Nucleus accumbens (tissue), 56 donors: ENCODE results near the gene RHOBTB3.
"Not testable (repeated sequence)": the region's sequence is repeated elsewhere in the genome, so short reads cannot be mapped to it uniquely, and the experiment has no call there.

ENCODE experiments used
- DNase-seq, 56 donors: peaks; one replicate each; lab custom pipeline; 2025; lab: John Stamatoyannopoulos, UW

Gene RHOBTB3

DNA sequence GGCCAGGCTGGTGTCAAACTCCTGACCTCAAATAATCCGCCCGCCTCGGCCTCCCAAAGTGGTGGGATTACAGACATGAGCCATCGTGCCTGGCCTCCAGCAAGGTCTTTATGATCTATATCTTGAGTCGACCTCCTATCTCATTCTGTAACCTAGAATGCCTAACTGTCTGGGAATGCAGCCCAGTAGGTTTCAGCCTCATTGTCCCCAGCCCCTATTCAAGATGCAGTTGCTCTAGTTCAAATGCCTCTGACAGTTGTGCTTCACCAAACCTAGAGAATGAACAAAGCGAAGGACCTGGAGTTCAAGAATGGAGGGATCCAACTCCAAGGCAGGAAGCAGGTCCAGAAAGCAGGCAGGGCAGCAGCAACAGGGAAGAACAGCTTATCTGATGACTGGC lies 60.6 kb downstream of the RHOBTB3 start:
- no peak for DNase-seq

DNA sequence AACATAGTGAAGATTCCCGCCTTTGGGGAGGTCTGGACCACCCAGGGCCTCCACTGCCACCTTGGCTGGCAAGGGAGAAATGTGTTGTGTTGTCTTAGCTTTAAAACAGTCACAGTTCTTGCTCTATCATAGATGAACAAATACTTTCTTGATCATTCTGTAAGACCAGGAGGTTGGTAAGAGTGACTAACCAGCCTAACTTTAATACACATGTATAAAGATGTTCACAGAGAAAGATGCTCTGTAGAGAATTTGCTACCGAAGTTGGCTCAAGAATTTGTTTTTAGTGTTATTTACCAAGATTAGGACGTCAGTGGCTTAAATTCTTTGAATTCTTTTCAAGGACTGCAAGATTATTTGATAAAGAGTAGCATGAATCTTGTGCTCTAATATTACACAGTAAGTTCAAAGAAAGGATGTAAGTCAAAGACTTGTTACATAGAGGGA lies 63.0 kb downstream of the RHOBTB3 start:
- DNase-seq, result no peak

DNA sequence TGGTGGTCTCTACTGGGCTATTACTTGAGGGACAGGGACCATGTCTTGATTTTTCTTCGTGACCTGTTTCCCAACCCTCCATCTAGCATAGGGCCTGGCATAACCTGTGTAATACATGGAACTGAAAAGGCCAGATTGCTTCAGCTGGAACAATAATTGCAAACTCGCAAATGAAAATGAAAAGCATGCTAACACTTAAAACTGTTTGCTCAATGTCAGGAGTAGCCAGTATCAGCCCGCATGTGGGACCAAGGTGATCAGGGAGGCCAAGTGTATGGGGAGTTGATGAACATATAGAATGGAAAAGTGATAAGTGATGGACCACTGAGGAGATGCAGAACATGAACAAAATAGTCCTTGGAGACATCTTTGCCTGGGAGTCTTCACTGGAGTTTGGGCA lies 66.2 kb downstream of the RHOBTB3 start:
- DNase-seq, result no peak

DNA sequence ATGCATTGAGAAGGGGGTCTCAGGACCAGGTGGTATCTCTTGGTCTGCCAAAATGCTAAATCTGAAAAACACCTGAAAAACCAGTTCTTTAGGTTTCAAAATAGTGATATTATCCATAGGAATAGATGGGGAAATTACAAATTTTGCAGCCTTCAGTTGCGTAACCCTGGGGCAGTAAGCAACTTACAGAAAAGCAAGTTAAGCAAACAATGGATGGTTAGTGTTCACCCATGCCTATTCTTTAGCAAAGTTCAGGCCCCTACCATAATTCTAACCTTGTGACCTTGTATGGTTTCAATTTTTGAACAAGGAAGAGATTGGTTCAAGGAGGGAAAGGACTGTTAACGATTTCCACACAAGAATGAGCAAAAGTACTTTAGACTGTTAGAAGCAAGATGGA lies 66.9 kb downstream of the RHOBTB3 start:
- DNase-seq, result no peak

DNA sequence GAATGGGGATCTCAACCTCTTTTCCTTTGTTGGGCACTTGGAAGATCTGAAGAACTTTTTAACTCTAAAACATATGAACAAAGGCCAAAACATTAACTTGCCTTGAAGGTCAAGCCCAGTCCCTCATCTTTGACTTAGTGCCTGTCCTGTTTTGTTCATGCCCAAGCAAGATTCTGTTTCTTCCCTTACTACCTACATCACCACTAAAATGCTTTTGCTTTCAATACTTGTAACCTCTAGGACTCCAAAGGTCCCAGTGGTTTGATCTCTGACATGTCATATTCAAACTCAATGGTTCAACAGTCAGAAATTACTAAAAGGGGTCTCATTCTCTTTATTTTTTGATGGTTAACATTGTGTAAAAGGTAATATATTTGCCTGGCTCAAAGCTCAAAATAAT lies 67.4 kb downstream of the RHOBTB3 start:
- DNase-seq, result no peak

DNA sequence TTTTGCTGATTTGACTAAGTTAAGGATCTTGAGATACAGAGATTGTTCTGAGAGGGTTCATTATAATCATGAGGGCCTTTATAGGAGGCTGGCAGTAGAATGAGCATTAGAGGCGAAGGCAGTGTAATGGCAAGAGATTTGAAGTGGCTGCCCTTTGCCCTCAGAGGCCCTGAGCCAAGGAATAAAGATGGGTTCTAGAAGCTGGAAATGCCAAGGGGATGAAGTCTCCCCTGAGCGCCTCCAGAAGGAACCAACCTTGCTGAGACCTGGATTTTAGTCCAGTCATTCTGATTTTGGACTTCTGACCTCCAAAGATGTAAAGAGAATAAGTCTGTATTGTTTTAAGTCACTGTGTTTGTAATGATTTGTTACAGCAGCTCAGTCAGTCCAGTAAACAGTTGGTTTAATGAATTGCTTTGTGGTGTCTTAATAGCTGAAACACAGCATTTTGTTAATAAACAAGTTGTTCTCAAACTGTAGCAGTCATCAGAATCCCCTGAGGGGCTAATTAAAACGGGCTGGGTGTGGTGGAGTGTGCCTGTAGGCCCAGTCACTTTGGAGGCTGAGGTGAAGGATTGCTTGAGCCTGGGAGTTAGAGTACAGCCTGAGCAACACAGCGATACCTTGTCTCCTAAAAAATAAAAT lies 68.2 kb downstream of the RHOBTB3 start:
- DNase-seq, result no peak

DNA sequence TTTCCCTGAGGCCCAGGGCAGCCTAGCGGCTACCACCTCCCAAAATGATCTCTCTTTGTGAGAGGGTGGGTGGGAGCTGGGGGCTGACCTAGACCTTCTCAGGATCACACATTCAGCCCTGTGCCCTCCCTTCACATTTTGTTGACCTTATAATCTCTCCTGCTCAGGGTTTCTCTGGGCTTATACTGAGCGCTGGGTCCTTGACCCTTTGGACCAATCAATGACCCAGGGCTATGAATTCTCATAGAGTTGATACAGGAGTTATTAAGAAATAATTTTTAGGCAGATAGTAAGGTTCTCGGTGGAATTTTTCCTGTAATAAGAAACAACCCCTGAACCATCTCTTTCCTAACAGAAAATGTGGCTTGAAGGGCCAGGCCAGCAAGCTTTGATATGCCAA lies 69.4 kb downstream of the RHOBTB3 start:
- DNase-seq, result no peak

DNA sequence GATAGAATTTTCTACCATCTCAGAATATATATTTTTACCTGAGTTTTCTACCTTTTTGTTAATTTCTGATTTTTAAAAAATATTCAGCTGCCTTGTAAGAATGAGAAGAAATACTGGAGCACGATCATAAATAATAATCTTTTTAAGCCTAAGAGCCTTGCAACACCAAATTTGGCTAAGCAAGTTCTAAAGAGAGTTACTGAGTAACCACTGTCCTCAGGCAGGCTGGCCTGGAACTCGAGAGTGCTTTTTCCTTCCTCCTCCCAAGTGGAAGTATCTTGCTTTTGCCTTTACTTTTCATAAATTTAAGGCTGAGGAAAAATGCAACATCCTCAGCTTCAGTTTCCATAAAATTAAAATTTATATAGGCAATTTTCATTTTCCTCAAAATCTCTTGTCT lies 70.4 kb downstream of the RHOBTB3 start:
- DNase-seq, result no peak

DNA sequence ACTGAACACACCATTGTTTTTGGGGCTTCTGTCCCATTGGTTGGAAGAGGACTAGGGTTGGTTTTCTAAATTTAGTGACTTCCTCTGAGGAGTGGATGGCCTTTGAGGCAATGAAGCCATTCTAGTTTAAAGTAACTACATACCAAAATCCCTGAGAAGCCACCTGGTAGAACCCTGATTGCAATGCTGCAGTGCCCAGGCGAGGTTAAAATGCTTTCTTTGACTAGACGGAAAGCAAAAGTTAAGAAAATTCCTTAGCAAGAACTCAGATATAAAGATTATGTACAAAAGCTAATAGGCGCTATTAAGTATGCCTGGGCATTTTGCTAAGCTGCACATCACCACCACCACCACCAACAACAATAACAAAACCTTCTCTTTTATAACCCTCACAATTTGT lies 70.8 kb downstream of the RHOBTB3 start:
- no peak for DNase-seq

DNA sequence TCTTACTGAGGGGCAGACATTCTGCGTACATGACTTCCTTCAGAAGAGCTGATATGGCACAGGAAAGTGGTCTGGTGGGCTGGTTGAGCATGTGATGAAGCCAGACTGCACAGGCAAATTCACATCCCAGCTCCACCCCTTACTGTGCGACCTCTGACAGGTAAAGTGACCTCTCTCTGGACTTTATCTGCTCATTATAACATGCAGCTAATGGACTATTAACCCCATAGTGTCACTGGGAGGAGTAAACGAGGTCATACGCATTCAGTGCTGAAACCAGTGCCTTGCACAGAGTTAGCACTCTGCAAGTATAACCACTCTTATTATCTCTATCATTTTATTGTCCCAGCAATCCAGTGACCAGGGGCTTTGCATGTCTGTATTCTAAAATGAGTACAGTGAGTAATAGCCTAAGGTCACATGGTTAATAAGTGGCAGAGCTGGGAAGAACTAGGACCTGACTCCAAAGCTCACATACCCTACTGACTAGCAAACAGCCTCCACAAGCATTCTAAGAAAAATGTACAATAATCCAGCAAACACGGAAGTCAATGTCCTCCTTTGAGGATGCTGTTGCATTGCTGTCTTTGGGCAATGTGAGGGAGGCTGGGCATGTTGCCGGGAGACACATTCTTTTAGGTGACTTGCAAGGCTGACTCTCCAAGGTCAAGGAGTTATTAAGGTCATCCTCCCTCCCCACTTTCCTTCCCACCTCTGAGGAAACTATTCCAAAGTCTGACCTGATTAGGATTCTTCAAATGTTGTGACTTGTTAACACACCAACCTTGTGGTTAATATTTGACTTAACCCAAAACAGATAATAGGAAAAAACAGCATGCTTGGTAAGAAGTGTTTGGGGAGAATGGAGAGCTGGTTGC lies 72.4 kb downstream of the RHOBTB3 start:
- no peak for DNase-seq

DNA sequence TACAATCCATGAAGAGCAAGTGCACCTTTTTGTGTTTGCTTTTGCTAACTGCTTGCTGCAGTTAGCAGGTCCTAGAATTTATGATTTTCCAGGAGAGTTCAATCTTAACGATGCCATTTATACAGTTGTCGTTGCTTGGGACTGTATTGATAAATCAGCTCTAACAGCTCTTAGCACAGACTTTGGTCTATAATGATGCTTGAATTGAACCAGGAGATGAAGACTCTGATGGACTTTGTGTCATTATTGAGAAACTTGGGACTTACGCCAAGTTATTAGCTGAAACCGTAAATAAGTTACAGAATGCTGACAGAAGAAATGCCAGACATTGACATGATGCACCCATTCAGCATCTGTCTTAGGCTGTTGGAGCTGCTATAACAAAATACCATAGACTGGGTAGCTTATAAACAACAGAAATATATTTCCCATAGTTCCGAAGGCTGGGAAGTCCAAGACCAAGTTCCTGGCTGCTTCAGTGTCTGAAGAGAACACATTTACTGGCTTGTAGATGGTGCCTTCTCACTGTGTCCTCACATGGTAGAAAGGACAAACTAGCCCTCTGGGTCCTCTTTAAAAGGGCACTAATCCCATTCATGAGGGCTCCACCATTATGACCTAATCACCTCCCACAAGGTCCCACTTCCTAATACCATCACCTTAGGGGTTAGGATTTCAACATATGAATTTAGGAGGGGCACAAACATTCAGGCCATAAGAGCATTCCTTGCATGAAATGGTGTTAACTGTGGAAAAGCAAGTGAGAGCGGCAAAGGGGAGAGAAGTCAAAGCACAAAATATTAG lies 73.8 kb downstream of the RHOBTB3 start:
- DNase-seq, result no peak

DNA sequence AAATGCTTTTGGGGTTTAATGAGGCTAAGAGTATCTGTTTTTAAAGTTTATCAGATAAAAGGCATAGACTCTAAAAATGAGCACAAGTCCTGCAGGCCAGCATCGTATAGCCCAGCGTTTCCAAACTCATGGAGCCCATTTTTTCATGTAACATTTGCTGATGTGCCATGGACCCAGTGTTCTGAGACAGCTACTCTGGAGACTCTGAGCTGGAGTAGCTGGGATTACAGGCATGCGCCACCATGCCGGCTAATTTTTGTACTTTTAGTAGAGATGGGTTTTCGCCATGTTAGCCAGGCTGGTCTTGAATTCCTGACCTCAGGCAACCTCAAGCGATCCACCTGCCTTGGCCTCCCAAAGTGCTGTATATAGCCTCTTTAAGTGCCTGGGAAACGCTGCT lies 75.6 kb downstream of the RHOBTB3 start:
- no peak for DNase-seq

DNA sequence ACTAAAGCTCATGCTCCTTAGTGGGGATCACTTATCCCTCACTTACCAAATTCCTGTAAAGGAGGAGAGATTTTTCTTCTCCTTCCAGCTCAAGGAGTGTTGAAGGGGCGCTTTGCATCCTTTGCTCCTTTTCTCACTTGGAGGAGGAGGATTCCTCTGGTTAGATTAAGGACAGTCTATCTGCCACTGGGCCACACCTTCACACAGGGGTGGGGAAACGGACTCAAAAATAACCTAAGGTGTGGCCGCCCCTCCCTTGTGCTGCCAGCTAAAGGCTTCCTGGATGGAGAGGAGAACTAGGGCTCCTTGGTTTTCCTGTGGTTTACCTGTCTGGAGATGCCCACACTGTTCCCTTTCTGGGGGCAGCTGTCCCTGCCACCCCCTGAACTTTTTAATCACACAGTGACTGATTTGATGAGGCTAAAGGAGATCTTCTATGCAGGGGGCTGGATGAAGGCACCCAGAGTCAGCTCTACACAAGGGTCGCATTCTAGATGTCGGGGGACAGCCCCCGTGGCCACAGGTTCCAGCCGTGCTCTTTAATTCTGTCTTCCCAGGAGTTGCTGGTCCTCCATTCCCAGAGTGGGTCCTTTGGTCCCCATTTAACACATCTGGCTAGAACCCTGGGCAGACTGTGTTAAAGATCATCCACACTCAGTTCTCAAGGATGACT lies 77.0 kb downstream of the RHOBTB3 start:
- DNase-seq, result no peak

DNA sequence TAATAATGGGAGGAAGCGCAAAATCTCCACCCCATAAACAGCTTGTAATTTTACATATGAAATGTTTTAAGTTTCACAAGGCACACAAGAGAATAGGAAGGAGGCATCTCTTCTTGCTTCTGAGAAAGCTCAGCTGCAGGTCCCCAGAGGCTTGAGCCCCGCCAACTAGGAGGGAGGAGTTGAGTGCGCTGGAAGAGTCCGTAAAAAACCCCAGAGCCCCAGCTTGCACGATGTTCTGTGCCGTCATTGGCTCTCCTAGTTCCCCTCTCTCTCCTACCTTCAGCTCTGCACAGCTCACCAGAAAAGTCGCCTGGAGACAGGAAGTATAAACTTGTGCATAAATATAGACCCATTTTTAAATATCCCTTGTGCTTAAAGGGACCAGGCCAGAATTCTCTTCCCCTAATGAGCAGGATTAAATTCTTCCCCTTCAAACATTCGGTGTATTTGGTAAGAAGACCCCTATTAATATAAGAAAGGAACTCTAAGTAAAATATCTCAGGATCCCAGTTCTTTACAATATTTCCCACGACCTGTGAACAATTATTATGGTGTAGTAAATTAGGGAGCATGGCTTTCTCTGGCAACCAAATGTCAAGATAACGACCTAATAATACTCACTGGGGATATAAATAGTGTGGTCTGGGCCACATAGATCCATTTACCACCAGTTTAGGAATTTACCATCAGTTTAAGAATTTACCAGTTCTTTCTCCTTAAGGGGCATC lies 77.7 kb downstream of the RHOBTB3 start:
- peak in 21 of 56 donors; percentile 3 to 48 (median 21) for DNase-seq

DNA sequence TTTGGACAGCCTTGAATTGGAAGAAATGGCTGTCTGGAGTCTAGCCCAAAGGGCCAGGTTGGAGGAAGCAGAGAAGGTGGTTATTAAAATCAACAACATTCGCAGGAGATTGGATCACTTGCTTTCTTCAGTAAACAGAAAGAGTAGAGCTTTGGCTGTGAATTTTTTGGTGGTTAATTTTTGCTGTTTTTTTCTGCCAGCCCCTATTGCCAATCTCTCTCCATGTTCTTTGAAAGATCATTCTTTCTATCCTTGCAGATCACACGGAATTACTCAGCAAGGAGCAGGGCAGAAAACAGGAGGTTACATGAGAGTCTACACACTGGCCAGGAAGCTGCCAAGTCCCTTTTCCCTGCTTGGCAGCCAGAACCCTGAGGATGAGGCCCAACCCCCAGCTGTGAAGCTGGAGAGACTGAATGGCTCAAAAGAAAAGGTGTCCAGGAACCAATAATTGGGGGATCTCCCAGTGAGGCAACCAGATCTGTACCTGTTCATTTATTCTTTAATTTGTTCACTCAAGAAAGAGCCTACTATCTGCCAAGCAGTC lies 78.4 kb downstream of the RHOBTB3 start:
- DNase-seq, result peak in 13 of 56 donors; percentile 5 to 25 (median 12)

DNA sequence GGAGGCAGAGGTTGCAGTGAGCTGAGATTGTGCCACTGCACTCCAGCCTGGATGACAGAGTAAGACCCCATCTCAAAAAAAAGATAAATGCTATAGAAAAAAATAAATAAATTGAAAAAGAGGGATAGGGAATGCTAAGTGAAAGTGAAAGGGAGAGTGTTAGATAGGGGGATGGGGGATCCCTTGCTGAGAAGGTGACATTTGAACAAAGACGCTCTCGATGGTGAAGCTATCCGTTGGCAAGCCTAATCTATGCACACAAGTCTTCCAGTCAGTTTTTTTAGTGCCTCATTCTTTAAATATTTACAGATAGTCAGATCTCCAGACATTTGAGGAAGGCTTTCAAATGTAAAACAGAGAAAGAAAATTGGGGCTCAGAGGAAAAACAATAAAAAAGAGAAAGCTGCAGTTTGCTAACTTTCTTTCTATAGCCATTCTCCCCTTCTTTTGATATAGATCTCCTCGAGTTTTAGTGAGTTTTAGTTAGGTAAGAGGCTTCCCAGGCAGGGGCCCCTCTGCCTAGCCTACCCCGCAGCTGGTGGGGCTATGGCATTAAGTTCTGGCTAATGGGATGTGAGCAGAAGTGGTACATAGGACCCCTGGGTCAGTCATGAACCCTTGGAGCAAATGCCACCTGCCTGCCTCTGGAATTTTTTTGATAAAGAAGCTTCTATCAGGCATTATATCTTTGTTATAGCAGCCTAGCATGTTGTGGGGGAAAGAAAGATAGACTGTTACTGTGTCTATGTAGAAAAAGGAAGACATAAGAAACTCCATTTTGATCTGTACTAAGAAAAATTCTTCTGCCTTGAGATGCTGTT lies 79.4 kb downstream of the RHOBTB3 start:
- DNase-seq, result no peak

DNA sequence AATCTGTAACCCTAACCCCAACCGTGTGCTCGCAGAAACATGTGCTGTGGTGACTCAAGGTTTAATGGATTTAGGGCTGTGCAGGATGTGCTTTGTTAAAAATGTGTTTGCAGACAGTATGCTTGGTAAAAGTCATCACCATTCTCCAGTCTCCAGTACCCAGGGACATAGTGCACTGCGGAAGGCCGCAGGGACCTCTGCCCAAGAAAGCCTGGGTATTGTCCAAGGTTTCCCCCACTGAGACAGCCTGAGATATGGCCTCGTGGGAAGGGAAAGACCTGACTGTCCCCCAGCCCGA lies 79.9 kb downstream of the RHOBTB3 start:
- not testable (repeated sequence) for DNase-seq

DNA sequence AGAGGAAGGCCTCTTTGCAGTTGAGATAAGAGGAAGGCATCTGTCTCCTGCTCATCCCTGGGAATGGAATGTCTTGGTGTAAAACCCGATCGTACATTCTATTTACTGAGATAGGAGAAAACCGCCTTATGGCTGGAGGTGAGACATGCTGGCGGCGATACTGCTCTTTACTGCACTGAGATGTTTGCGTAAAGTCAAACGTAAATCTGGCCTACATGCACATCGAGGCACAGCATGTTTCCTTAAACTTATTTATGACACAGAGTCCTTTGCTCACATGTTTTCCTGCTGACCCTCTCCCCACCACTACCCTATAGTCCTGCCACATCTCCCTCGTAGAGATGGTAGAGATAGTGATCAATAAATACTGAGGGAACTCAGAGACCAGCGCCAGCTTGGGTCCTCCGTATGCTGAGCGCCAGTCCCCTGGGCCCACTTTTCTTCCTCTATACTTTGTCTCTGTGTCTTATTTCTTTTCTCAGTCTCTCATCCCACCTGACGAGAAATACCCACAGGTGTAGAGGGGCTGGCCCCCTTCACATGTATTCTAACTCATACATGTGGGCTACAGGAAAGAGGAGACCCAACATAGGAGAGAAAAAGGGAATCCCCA lies 80.4 kb downstream of the RHOBTB3 start:
- not testable (repeated sequence) for DNase-seq

DNA sequence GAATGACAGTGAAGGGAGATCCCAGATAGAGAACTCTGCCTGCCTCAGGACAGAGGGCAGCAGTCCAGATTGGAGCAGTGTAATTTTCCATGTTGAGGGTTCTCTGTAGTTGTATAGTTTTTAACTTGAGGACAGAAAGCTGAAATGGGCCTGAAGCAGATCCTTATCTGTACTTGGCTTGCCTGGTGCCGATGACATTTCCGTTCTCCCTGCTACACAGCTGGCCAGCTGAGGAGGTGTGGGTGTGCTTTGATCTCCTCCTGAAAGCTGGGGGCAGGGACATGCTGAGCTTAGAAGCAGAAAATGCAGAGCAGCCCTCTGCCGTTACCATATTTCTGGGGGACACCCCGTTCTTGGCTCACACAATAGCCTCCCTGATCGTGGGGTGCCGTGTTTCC lies 80.9 kb downstream of the RHOBTB3 start:
- no peak for DNase-seq
